HG03378 (cell line): ENCODE results near the gene IFT25.
"Not testable (repeated sequence)": the region's sequence is repeated elsewhere in the genome, so short reads cannot be mapped to it uniquely, and the experiment has no call there.

Experiments
- ATAC-seq: cut with Tn5 transposase; IDR thresholded peaks from one replicate; pipeline ENCODE4 v1.9.1; 2021; ENCODE audit warnings: mild to moderate bottlenecking, moderate library complexity; ENCODE audit not compliant: unreplicated experiment

The IFT25 gene

DNA sequence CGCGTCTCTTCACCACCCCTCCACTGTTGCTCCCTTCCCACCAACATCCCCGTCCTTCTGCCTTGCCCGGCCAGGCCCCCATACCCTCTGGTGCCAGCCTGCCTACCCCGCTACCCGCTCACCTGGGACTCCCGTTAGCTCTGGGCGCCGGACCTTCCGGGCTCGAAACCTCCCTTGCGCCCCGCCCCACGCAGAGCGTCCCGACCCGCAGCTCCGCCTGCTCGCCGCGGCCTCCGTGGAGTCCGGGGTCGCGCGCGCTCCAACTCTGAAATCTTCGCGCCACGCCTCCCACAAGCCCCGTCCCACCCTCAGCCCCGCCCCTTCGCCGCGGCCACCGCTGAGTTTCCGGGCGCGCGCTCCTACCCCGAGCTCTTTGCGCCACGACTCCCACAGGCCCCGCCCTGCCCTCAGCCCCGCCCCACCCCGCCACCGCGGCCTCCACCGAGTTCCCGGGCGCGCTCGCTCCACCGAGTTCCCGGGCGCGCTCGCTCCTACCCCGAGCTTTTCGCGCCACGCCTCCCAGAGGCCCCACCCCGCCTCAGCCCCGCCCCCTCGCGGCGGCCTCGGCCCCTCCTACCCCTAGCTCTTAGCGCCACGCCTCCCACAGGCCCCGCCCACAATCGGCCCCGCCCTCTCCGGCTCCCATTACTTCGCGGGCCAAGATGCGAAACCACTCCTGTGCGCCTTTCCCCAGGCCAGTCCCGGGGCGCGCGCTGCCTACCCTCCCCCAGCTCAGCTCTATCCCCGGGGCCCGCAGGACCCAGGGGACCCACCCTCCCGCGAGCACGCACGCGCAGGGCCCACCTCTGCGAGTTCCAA is at the start of gene IFT25:
Gene IFT25, minus strand, starts transcription at position 267 of the 819 bp plus-strand sequence. CDS start 5,617 bp downstream, outside the sequence.
- peak; percentile 53 for ATAC-seq

DNA sequence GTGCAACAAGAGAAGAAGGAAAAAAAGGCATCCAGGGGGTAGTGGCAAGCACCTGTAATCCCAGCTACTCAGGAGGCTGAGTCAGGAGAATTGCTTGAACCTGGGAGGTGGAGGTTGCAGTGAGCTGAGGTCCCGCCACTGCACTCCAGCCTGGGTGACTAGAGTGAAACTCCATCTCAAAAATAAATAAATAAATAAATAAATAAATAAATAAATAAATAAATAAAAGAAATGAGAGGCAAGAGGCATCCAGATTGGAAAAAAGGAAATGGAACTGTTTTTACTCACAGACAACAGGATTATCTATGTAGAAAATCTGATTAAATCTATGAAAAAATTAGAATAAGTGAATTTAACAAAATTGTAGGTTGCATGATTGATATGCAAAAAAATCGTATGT is 49.0 kb upstream of the IFT25 start:
- ATAC-seq = not testable (repeated sequence)

DNA sequence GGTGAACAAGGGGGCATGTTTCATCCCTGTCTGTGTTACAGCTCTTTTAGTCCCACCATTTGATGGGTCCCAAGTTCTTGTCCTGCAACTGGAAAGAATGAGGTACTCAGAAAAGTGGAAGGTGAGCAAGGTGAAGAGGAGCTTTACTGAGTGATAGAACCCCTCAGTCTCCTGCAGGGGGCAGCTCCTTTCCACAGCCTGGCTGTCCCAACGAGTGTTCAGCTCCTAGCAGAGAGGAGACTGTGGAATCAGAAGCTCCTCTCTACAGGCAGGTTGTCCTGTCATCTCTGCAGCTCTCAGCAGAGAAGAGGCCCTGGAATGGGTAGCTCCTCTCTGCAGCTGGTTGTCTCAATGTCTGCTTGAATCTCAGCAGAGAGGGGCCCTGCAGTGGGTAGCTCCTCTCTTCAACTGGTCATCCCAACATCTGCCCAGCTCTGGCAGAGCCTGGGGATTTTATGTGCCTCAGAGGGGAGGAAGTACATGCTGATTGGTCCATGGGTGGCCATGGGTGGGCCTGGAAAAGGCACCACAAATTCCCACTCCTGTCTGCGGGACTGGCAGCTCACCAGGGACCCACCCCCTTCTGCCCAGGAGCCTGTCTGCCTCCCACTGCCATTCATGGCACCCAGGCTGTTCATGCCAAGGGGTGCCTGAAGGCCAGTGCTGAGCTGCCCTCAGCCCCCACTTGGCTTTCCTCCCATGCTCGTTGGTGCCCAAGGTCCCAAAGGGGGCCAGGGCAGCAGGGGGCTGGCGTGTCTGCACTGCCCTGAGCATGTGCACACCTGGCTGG is 46.8 kb upstream of the IFT25 start:
- ATAC-seq = no peak

DNA sequence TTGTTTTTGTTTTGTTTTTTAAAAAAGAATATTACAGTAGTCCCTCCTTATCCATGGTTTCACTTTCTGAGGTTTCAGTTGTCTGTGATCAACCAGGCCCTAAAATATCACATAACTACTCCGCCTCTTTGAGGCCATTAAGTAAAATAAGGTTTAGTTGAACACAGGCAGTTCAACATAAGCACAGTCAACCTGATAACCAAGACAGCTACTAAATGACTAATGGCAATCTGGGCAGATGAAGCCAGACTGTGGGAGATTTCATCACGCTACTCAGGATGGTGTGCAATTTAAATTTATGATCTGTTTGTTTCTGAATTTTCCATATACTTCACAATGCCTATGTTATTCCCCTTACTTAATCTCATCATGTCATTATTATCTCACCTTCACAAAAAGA is 42.4 kb upstream of the IFT25 start:
- ATAC-seq = no peak

DNA sequence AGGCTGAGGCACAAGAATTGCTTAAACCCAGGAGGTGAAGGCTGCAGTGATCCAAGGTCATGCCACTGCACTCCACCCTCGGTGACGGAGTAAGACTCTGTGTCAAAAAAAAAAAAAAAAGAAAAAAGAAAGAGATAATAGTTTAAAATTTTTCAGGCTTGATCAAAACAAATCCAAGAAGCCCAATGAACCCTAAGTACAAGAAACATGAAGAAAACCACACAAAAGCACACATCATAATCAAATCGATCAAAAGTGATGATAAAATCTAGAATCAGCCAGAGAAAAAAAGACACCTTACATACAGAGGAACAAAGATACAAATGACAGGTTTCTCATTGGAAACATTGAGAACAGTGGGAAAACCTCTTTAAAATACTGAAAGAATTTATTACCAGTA is 41.0 kb upstream of the IFT25 start:
- ATAC-seq = no peak

DNA sequence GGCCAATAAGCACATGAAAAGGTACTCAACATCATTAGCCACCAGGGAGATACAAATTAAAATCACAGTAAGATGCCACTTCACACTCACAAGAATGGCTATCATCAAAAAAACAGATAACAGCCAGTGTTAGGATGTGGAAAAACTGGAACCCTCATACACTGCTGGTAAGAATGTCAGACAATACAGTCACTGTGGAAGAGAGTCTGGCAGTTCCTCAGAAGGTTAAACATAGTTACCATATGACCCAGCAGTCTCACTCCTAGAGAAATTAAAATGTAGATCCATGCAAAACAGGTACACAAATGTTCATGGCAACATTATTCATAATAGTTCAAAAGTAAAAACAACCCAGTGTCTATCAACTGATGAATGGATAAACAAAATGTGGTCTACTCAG is 39.2 kb upstream of the IFT25 start:
- ATAC-seq = no peak

DNA sequence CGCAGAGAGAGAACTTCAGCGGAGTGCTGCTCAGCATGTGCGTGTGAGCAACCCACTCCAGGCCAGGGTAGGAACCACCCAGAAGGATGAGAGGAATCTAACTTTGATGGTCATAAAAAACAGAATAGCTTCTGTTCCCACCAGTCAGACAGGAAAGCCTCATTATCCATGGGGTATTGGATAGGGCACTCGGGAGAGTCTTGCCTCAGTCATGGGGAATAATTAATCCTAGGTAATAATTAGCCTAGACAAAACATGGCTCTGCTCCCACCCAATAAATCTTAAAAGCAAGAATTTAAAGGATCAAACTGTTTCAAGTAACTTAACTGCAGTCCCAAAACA is 37.2 kb upstream of the IFT25 start:
- no peak for ATAC-seq

DNA sequence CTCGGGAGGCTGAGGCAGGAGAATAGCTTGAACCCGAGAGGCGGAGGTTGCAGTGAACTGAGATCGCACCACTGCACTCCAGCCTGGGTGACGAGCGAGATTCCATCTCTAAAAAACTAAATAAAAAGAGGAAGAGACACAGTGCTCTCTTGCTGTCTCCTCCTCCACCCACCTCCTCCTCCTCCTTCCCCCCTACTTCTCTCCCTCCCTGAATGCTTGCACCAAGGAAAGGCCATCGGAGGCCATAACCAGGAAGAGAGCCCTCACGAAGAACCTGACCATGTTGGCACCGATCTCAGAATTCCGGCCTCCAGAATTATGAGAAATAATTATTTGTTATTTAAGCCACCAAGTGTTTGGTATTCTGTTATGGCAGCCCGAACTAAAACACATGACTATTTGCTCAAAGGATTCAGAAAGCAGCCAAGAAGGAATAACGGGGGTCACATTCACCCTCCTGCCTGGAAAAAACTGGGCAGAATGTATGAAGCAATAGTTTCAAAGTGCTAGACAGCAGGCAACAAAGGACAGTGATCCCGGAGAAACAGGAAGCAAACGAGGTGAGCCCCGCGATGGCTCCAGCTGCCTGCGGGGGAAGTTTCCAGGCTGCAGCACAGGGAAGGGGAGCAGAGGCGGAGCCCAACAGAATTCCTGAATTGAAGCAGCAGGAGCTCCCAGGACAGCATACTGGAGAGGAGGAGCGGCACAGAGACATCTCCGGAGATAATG is 36.7 kb upstream of the IFT25 start:
- ATAC-seq = no peak

DNA sequence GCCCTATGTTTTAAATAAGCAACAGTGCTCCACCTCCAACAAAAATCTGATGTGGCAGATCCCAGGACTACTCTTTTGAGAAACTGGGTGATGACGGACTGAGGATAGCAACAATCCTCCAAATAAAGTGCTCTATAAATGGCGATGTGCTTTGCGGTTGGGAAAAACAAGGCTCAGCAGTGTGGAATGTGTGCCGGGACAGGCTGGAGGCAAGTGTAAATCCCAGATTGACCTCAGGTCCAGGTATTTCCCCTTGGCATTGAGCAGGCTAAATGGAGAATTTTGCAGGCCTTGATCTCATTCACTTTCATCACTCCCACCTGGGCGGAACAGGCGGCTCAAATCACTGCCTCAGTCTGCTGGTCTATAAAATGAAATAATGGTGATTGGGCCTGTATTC is 35.7 kb upstream of the IFT25 start:
- ATAC-seq = no peak

DNA sequence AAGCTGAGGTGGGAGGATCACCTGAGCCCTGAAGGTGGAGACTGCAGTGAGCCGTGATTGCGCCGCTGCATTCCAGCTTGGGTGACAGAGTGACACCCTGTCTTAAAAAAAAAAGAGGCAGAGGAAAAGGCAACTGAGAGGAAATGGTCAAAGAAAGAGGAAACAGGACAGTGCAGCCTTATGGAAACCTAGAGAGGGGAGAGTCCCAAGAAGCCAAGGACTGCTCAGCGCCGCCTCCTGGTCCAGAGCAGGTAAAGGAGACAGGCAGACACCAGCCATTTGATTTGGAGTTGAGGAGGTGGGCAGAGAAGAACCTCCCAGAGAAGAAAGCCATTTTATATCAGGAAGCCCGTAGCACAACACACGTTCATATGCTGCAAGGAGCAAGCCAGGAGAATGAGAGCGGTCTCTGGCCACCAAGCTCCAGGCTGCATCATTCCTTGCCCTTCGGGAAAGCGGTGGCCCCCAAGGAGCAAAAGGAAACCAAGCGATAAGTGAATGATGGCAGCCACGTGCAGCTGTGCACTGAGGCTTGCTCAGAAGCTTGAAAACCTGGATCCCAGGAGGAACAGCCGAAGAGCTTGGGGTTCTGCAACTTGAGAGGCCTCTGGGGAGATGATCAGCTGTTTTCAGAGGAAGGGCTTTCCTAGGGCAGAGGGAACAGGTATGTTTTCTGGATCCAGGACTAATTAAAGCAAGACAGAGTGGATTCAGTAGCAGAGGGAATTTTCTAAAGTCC is 34.4 kb upstream of the IFT25 start:
- ATAC-seq = no peak

DNA sequence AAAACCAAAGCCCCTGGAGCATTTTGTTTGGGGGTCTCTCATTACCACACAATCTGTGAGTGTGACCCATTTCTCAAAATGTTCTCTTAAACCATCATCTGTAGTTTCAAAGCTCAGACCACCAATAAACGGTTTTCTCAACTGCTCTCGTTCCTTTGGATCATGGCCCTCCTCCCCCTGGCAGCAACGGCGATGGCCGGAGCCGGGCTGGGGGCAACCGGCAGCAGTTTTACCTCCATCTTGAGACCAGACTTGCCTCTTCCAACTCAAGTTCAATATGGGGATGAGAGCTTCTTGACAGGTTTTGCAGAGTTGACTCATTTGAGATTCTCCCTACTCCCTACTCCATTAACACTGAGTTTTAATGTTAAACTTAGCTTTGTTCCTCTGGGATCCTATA is 30.4 kb upstream of the IFT25 start:
- no peak for ATAC-seq

DNA sequence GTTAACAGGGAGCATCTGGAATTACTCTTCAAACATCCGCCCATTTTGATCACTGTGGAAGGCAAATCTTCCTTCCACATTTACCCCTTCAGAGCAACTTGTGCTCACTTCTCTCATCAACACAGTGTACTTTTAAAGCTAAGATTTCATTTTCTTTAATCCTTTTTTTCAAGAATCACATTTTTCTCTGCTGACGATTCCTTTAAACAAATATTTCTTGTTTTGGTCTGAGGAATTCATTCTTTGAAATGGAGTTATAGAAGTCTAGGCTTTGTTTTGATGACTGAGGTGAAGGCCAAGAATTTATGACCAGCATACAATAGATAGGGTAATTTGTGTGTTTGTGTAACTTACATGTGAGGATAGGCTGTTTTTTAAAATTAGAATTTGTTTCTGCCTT is 26.2 kb upstream of the IFT25 start:
- ATAC-seq = no peak

DNA sequence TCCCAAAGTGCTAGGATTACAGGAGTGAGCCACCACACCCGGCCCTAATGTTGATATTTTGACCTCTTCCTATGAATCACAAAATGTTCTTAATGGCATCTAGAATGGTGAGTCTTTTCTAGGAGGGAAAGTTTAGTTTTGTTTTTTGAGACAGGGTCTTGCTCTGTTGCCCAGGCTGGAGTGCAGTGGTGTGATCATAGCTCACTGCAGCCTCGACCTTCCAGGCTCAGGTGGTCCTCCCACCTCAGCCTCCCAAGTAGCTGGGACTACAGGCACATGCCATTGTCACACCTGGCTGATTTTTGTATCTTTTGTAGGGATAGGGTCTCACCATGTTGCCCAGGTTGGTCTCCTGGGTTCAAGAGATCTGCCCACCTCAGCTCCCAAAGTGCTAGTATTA is 23.8 kb upstream of the IFT25 start:
- not testable (repeated sequence) for ATAC-seq

DNA sequence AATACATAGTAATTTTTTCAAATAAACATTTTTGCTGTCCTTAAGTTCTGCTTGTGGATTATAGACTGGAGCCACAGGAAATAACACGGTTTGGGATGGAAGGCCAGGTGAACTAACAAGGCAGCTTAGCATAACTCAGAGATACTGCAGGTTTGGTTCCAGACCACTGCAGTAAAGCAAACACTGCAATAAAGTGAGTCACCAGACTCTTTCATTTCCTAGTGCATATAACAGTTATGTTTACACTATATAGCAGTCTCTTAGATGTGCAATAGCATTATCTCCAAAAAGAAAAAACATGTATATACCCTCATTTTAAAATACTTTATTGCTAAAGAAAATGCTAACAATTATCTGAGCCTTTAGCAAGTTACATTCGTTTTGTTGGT is 22.6 kb upstream of the IFT25 start:
- no peak for ATAC-seq

DNA sequence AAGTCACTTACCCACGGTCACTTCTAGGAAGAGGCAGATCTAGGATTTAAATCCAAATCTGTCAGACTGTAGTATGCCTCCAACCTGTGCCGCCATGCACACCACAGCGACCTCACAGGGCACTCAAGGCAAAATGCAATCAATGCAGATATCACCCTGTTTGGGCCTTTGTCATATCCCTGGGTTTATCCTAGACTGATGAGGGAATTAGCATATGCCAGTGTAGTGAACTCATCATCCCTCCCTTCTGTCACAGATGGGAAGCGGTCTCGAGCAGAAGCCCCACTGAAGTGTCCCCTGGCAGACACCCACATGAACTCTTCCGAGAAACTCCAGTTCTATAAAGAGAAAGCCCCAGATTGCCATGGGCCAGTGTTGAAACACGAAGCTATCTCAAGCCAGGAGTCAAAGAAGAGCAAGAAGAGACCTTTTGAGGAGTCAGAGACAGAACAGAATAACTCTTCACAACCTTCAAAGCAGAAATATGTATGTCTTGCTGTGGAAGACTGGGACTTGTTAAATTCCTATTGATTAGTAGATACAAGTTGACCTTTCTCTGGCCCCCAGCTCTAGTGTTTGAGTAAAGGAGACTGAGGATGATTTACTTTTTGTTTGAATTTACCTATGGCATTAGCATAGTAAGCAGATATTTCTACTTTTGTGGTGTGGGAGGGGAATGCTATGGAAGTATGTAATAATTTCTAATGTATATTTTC is 22.1 kb upstream of the IFT25 start:
- ATAC-seq = no peak

DNA sequence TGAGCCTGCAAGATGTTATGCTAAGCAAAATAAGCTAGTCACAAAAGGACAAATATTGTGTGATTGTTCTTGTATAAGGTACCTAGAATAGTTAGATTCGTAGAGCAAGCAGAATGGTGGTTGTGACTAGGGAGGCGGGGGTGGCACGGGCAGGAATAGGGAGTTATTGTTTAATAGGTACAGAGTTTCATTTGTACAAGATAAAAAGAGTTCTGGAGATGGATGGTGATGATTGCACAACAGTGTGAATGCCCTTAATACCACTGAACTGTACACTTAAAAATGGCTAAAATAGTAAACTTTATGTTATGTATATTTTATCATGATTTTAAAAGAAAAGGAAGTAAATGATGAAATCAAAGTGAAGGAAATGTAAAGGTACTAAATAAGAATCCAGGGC is 21.3 kb upstream of the IFT25 start:
- no peak for ATAC-seq

DNA sequence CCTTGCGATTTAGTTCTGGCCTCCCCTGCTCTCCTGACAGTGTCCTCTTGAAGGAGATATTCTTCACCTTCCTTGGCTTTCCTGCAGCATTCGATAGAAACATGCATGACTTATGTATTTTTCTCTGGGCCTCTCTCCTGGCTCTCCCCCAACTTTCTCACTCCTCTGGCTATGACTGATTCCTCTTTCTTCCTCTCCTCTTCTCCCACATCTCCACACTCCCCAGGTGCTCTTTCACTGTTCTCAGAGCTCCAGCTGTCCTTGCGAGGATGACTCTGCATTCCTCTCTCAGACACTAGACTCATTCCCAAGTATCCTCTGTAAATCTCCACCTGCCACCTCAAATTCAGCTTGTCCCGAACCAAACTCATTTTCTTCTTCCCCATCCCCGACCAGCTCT is 18.6 kb upstream of the IFT25 start:
- no peak for ATAC-seq

DNA sequence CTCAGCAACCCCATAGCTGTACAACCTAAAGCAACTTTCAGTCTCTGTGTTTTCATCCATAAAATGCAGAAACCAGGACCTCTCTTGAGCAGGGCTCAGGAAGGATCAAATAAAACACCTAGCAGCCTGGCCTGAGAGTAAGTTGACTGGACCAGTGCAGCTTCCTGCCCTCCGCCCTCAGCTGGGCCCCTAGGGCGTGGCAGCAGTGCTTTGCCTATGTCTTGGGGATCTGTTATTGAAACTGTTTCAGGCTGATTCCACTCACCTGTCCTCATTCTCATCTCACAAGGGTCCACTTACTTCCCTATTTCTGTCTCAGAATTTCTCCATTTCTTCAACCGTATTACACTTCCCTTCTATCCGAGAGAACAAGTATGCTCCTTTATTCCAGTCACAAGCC is 18.0 kb upstream of the IFT25 start:
- ATAC-seq = no peak

DNA sequence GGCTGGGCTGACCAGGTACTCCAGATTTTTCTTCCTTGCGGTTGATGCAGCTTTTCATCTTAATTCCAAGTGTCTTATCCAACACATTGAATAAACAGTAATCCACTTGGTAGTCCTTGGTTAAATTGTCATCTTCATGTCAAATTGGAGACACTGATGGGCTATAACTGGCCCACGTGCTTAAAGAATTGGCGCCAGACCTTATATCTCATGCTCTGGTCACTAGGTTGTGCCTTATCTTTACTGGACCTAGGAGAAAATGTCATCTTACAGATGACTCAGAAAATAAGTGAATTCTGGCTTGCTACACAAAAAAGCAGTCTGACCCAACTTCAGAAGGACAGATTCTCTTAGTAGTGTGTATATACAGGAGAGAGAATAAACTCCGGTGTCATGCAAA is 16.9 kb upstream of the IFT25 start:
- no peak for ATAC-seq

DNA sequence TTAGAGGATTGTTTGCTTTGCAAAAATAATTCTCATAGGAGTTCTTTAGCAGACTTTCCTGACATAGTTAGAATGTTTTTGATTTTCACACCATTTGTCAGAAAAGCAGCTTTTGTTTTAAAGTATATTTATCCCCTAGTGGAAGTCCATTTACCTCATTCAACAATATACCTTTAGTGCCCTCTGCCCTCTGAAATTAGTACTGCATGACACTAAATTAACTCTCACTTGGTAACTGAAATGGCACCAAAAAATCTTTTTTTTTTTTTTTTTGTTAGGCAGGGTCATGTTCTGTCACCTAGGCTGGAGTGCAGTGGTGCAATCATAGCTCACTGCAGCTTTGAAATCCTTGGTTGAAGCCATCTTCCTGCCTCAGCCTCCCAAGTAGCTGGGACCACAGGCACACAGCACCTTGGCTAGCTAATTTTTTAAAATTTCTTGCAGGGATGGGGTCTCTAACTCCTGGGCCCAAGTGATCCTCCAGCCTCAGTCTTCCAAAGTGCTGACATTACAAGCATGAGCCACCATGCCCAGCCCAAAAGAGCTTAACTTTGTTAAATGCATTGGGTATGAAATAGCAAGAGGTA is 14.3 kb upstream of the IFT25 start:
- ATAC-seq = no peak
